GM18519 (cell line): ENCODE measurements around the gene CTTNBP2NL.
"Not testable (repeated sequence)": the region's sequence is repeated elsewhere in the genome, so short reads cannot be mapped to it uniquely, and the experiment has no call there.

Experiments used
- ATAC-seq: cut with Tn5 transposase; IDR thresholded peaks from one replicate; pipeline ENCODE4 v1.9.1; 2021; ENCODE audit warnings: mild to moderate bottlenecking, moderate library complexity; ENCODE audit not compliant: unreplicated experiment, low FRiP score

The CTTNBP2NL gene

DNA sequence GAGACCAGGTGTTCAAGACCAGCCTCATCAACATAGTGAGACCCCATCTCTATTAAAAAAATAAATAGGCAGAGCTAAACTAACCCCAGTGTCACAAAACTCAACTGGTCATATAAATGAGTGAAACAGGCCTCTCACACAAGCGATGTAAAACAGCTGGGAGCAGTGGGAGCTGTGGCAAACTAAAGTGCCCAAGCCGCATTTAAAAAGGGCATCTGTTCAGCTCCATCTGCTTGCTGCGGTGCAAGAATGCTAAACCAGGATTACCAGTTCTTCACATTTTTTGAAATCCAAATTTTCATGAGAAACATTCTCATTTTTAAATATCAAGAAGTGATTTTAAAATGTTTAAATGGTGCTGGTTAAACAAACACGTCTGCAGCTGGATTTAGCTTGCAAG, 62.7 kb downstream of the CTTNBP2NL start:
- ATAC-seq: no peak

DNA sequence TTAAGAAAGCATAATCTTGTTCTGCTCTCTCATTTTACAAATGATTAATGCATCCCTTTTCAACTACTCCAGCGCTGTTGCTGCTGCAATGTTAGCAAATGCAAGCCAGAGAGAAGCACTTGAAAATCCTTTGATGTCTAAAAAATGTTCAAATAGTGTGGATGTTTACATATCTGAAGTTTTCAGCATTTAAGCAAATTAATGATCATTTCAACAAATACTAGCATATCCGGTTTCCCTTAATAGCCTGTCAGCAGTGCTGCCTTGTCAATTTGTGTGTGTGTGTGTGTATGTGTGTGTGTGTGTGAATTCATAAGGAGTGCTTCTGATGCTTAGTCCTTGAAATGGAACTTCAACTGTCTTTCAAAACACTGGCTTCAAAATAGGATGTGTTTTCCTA, 64.6 kb downstream of the CTTNBP2NL start:
- ATAC-seq: no peak

DNA sequence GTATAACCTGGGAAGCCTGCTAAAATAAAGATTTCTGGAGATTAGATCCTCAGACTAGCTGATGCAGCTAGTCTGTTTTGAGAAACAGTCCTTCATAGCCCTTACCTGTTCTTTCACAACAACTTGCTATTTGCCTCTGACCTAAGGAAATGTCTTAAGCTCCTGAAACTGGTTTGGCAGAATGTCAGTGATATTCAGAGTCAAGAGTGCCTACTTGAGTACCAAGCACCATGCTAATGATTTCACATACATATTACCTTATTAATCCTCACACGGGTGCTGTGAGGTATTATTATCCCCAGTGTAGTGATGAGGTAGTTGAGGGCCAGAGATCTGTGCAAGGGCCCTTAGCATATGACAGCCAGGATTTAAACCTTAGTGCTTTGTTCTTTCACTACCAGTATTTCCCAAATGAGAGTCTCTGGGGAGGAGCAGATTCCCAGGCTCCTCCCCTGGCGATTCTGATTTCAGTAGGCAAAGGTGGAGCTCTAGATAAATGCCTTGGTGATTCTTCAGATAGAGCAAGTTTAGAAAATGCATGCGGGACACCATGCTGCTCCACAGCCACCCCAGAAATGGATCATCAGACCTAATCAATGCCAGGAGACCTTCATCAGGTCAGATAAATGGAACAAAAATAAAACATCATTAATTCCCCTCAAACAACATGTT, 65.3 kb downstream of the CTTNBP2NL start:
- no peak for ATAC-seq

DNA sequence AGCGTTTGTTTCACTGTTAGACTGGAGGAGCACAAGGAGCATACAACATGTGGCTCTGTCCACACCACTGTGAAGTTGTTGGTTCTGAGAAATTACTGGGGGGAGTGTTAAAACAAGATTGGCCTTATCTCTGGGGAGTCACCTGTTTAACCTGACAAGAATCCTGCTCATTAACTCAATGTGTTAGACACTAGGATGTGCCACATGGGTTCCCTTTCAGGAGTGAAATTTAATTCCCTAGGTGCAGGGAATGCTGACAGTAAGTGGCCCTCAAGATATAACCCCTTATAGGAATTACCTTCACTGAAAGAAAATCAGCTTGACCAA, 66.9 kb downstream of the CTTNBP2NL start:
- no peak for ATAC-seq

DNA sequence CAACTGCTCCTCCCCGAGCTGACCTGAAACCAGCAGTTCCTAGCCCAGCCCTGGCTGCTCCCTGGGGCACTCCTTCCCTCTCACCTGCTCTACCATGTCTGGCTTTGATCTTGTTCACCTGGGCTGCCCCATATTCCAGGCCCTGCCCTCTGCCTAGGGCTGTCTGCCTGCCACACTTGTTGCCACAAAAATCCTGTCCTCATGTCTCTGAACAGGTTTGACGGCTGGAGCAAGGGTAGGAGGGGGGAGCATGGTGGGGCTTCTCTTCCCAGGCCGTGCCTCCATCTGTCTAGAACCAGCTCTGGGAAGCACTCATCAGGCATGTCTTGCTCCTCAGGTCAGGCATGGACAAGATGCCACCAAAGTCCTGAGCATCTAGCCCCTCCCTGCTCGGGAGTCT, 68.5 kb downstream of the CTTNBP2NL start:
- no peak for ATAC-seq

- no peak for ATAC-seq
These were observed 69.1 kb downstream of the CTTNBP2NL start for GRCh38 chr1:112465122-112465521.

DNA sequence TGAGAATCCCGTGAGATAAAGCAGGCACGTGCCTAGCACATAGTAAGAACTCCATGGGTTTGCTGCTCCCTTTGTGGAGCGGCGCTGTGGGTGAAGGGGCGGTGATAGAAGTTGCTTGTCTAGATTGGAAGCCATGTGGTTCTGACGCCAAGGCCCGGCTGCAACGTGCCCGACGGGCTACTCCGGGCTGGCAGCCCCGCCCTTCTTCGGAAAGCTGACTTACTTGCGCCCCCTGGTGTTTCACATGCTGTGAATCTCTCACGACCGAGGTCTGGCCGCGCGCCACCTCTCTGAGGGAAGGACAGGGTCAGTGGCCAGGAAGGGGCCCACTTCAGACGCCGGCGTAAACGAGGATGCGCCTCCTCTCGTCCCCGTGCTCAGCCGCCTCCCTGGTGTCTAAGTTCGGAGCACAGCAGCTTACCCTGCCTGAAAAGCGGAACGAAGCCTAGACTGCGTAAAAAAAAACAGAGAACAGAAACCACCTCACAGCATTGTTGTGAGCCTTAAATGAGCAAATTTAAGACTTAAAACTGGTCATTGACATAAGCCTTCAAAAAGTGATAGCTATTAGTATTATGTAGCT, 70.2 kb downstream of the CTTNBP2NL start:
- peak; percentile 83 for ATAC-seq

GRCh38 chr1:112470324-112470723, 74.3 kb downstream of the CTTNBP2NL start:
- ATAC-seq: not testable (repeated sequence)

- no peak for ATAC-seq
These were observed 75.0 kb downstream of the CTTNBP2NL start for GRCh38 chr1:112470966-112471365.

GRCh38 chr1:112472142-112472541, 76.1 kb downstream of the CTTNBP2NL start:
- ATAC-seq: no peak

DNA sequence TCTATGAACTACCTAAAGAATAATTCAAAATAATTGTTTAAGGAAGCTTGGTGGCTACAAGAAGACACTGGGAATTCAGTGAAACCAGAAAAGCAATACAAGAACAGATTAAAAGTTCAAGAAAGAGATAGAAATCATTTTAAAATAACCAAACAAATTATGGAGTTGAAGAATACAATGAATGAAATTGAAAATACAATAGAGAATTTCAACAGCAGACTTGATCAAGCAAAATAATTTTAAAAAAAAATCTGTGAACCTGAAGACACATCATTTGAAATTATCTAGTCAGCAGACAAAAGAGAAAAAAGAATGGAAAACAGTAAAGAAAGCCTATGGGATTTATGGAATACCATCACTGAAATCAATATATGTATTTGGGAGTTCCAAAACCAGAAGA, 81.5 kb downstream of the CTTNBP2NL start:
- no peak for ATAC-seq

- no peak for ATAC-seq
These were observed 82.3 kb downstream of the CTTNBP2NL start for GRCh38 chr1:112478314-112478713.

- ATAC-seq: not testable (repeated sequence)
These were observed 90.0 kb downstream of the CTTNBP2NL start for GRCh38 chr1:112486063-112486462.

DNA sequence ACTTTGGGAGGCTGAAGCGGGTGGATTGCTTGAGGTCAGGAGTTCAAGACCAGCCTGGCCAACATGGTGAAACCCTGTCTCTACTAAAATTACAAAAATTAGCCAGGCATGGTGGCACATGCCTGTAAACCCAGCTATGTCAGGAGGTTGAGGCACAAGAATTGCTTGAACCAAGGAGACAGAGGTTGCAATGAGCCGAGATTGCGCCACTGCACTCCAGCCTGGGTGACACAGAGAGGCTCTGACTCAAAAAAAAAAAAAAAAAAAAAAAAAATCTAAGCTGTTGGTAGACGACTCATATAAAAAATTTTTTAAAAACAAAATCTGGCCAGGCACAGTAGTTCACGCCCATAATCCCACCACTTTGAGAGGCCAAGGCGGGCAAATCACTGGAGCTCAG, 91.7 kb downstream of the CTTNBP2NL start:
- ATAC-seq: not testable (repeated sequence)

DNA sequence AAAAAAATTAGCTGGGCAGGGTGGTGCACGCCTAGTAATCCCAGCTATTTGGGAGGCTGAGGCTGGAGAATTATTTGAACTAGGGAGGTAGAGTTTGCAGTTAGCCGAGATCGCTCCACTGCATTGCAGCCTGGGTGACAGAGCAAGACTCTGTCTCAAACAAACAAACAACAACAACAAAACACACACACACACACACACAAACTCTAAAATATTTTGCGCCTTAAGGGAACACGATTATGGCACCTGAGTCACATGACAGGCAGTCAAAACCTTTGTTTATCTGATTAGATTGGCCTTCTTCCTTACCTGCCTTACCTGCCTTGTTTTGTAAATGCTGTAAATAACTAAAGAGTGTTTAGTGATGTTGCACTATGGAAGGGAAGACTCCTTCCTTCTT, 92.1 kb downstream of the CTTNBP2NL start:
- no peak for ATAC-seq

DNA sequence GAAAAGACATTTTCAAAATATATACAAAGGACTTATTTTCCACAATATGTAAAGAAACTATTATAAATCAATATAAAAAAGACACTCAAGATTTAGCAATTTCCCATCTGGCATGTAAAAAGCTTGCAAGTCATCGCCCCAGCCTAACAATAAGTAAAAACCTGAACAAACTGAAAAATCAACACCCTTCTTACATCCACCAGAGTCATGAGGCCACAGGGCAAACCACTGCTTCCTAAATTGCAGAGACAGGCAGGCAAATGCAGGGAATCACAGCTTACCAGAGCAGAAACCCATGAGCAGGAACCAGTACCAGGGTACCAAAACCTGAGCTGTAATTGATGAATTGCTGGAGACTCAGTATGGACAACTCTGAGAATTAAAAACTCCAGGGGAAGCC, 96.1 kb downstream of the CTTNBP2NL start:
- no peak for ATAC-seq

GRCh38 chr1:112493351-112493750, 97.3 kb downstream of the CTTNBP2NL start:
- no peak for ATAC-seq

DNA sequence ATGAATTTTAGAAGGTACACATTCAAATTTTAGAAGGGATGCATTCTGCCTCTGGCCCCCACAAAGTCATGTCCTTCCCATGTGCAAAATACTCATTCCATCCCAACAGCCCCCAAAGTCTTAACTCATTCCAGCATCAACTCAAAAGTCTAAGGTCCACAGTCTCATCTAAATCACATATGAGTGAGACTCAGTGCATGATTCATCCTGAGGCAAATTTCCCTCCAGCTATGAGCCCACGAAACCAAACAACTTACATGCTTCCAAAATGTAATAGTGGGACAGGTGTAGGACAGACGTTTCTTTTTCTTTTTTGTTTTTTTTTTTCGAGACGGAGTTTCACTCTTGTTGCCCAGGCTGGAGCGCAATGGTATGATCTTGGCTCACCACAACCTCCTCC, 100.3 kb downstream of the CTTNBP2NL start:
- no peak for ATAC-seq

GRCh38 chr1:112501810-112502641, 106.0 kb downstream of the CTTNBP2NL start:
- ATAC-seq: no peak

- ATAC-seq: no peak
These were observed 106.8 kb downstream of the CTTNBP2NL start for GRCh38 chr1:112502826-112503225.

- no peak for ATAC-seq
These were observed 108.1 kb downstream of the CTTNBP2NL start for GRCh38 chr1:112504001-112504660.
